HG03066 (cell line): ENCODE data around the gene KCND2.
"Not testable (repeated sequence)": the region's sequence is repeated elsewhere in the genome, so short reads cannot be mapped to it uniquely, and the experiment has no call there.

Experiments
- ATAC-seq: cut with Tn5 transposase; IDR thresholded peaks from one replicate; pipeline ENCODE4 v1.9.1; 2021; ENCODE audit warnings: low read depth; ENCODE audit not compliant: unreplicated experiment

KCND2 gene

DNA sequence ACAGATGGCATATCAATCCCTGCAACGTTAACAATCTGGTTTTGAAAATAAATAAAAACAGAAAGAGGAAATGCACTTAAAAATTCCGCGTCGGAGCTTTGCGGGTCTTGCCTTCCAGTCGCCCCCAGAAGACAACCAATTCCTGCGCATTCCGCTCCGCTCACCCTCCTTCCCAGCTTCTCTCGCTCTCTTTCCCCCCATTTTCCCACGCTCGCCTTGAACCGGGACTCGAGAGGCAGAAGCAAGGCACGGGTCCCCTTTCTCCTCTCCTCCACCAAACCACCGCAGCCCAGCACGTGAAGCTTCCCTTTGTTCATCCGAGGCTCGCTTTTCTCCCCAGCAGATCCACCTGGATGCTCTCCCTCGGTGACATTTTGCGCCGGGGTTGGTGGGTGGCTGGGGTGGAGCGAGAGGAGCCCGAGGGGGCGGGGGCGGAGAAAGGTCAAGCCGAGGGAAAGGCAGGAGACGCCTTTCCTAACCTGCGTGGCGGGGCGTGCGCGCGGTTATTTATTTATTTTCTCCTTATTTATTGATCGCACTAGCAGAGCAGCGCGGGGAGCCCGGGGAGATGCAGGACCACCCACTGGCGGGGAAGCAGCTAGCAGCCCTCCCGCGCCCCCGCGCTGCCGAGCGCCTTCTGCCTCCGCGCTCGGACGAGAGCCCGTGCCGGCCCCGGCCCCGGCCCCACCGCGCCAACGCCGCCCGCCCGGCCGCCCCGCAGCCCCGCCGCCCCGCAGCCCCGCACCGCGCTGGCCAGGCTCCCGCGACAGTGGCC, at the start of gene KCND2:
Gene KCND2 (plus strand): TSS at position 475 of the 775 bp plus-strand sequence.
- peak; percentile 30 for ATAC-seq

DNA sequence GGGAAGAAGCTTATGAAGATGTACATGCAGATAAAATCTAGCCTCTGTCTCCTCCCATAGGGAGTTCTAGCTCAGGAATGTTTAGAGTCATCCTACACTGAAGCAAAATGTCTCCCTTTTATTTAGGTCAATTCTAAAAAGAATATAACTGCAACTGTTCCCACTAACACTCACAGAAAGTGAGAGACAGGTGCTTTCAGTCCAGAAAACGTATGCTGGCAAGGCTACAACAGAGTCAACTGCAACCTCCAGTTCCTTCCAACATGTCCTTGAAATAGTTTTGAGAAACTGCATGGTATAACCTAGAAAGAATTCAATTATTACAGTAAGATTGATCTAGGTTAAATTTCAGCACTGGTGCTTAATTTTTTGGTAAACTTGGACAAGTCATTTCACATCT, 46.8 kb upstream of the KCND2 start:
- ATAC-seq, result no peak

DNA sequence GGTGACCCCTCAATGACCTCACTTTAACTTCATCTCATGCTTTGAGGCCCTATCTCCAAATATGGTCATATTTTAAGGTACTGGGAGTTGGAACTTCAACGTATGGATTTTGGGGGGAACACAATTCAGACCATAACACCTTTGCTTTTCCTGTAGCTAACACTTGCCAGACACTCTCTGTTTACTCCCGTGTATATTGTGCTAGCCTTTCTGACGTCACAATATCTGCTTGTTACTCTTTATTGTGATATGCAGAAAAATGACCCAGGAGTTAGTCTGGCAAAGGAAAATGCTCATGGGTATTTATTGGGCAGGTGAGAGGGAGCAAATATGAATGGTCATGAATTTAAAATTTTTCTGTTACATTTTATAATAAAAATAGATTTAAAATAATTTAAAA, 45.7 kb upstream of the KCND2 start:
- no peak for ATAC-seq

DNA sequence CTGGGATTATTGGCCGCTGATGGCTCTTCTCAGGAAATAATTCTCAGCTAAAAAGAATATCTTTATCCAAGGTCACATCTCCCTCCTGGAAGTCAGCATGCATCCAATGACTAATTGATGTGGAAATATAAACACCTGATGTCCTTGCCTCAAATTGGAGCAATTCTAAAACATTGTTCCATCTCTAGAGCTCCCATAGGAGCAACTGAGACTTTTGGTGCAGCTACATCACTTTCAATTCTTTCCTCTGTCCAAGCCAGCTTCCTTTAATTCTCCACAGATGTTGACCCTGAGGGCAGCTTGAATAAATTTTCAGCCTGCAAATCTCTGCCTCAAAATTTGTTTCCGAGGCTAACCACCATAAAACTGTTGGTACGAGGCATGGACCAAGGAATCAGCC, 43.9 kb upstream of the KCND2 start:
- ATAC-seq, result no peak

DNA sequence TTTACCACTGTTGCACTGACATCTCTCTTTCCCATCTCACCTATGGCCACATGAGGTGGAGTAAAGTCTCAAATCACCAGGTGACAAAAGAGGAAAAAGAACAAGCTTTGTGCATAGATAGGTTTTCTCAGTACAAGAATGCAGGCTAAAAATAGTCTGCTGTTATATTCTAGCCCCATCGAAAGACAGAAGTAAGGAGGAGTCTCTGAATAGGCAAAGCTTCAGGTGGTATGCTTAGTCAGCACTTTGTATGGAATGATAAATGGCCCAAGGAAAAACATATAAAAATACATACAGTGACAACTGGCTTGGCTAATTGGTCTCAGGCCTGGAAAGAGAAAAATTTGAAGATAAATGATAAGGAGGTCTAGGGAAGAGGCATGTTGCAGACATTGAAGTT, 39.6 kb upstream of the KCND2 start:
- no peak for ATAC-seq

DNA sequence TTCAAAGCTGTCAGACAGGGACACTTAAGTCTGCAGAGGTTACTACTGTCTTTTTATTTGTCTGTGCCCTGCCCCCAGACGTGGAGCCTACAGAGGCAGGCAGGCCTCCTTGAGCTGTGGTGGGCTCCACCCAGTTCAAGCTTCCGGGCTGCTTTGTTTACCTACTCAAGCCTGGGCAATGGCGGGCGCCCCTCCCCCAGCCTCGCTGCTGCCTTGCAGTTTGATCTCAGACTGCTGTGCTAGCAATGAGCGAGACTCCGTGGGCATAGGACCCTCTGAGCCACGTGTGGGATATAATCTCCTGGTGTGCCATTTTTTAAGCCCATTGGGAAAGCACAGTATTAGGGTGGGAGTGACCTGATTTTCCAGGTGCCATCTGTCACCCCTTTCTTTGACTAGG, 32.6 kb upstream of the KCND2 start:
- not testable (repeated sequence) for ATAC-seq

DNA sequence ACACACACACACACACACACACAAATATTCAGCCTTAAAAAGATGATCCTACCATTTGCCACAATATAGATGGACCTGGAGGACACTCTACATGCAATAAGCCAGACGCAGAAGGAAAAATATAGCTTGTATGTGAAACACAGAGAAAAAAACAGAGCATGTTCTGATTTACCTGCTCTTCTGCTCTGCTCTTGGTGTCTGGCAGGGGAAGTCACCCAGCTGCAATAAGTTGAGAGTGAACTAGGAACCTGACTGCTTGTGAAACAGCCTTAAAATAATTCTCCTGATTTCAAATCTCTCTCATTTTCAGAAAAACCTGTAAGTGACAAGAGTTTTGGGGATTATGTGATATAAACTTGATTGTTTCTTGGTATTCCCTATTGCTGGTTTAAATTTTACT, 31.0 kb upstream of the KCND2 start:
- ATAC-seq, result no peak

DNA sequence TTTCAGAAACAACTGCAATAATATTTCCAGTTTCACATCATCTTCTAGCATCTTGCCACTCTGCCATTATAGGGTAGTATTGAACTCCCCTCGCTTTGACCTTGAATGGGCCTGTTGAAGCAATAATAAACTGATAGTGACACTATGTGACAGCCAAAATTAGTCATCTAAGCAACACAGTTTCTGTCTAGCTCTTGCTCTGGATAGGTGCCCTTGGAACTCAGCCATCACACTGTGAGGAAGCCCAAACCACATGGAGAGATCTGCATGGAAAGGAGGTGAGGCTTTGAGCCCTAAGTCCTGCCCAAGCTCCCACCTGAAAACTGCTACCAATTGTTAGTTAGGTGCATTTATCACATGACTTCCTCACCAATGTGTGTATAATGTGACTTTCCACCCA, 18.1 kb upstream of the KCND2 start:
- ATAC-seq, result no peak

DNA sequence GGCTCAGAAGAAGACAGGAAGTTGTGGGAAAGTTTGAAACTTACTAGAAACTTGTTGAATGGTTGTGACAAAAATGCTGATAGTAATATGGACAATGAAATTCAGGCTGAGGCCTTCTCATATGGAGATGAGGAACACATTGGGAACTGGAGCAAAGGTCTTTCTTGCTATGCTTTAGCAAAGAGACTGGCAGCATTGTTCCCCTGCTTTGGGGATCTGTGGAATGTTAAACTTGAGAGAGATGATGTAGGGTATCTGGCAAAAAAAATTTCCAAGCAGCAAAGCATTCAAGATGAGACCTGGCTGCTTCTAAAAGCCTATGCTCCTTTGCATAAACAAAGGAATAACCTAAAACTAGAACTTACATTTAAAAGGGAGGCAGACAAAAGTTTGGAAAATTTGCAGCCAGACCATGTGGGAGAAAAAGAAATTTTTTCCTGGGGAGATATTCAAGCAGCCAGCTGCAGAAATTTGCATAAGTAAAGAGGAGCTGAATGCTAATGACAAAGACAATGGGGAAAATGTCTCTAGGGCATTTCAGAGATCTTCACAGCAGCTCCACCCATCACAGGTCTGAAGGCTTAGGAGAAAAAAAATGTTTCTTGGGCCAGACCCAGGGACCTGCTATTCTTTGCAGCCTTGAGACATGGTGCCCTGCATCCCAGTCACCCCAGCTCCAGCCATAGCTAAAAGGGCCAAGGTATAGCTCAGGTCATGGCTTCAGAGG, 16.5 kb upstream of the KCND2 start:
- ATAC-seq, result no peak

DNA sequence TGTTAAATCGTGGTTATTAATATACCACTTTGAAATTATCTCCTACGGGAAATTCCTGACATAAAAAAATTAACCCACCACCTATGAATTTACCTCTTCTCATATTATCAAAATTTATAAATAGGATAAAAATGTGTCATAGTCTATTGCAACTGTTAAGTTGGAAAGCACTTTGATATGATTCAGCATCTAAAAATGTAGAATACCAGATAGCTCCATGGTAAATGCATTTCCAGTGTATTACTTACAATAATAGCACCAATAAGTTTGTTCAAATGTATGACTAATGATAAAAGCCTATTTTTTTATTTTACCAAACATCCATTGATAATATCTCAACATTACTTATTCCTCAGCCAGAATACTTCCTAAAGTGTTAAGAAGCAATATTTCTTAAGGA, 13.6 kb upstream of the KCND2 start:
- no peak for ATAC-seq

DNA sequence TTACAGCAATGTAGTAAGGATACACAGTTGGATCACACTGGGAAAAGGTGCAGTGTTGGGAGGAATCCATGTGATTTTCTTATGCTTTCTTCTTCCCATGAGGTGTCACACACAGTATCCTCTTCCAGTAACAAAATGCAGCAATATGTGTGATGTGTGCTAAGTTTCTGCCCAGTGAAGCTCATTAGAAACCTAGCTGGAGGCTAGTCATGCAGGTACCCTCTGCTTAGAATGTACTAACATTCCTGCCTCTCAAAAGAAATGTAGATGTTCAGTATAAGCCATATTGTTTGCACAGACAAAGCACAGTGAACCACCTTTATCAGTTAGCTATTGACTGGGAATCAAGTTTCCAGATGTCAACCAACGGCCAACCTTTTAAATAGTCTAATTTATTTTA, 12.9 kb upstream of the KCND2 start:
- no peak for ATAC-seq

DNA sequence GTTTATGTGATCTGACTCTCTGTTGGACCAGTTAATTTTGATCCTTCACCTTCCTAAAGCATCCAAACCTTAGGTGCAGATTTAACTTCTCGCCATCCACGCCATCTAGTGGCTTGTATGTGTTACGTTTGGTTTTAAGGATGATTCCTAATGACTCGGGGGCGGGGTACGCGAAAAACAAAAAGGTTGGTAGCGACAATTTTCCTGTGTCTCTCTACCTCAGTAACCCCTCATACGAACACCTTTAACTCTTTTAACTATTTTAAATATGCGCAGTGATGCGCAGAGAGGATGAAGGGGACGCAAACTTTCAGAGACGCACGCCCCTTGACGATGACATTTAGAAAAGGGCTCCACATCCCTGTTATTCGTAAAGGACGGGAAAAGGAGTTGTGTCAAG, 714 bp upstream of the KCND2 start:
- peak; percentile 45 for ATAC-seq

DNA sequence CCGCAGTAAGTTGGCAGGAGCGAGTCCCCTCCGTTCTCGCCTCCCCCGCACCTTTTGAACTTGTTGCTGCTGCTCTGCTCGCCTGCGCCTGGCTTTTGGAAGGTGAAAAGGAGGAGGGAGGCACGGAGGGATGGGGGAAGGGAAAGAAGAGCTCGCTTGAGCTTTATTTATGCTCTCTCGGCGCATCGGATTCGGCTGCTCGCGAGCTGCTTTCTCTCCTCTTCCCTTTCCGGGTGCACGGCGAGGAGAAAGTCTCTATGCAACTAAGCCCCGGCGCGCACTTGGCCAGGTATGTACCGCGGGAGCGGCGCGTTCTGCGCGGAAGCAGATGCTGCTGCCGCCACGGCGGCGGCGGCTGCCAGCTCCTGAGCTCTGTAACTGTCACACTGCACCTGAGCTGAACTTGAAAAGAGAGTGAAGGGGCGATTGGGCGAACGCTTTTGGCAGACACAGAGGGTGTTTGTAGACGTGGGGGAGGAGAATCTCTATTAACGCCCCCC, 551 bp downstream of the KCND2 start:
- ATAC-seq, result peak; percentile 60

DNA sequence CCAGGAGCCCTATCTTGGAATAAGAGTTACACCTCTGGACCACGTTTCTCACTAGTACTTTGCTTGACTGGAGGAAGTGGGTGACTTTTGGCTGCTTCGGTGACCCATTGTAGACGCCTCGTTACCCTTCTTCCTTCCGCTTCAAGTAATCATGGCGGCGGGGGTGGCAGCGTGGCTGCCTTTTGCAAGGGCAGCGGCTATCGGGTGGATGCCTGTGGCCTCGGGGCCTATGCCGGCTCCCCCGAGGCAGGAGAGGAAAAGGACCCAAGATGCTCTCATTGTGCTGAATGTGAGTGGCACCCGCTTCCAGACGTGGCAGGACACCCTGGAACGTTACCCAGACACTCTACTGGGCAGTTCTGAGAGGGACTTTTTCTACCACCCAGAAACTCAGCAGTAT, 1.5 kb downstream of the KCND2 start:
- no peak for ATAC-seq

DNA sequence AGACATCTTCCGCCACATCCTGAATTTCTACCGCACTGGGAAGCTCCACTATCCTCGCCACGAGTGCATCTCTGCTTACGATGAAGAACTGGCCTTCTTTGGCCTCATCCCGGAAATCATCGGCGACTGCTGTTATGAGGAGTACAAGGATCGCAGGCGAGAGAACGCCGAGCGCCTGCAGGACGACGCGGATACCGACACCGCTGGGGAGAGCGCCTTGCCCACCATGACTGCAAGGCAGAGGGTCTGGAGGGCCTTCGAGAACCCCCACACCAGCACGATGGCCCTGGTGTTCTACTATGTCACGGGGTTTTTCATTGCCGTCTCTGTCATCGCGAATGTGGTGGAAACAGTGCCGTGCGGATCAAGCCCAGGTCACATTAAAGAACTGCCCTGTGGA, 1.9 kb downstream of the KCND2 start:
- ATAC-seq, result no peak

DNA sequence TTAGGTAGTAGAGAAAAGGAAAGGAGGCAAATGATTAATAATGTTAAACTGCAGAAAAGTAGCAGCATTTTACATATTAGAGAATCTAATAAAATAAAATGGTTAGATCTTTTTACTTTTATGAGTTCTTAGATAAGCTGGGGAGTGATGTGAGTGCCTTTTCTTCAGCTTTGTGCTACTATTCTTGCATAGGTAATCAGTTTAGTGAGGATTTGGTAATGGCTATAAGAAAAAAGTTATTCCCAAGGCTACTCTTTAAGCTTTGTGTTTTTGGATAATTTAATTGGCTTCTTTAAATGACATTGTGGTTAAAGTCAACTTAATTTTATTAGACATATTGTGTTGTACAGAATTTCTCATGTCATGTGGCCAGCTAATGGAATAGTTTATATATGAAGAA, 3.7 kb downstream of the KCND2 start:
- ATAC-seq, result no peak

DNA sequence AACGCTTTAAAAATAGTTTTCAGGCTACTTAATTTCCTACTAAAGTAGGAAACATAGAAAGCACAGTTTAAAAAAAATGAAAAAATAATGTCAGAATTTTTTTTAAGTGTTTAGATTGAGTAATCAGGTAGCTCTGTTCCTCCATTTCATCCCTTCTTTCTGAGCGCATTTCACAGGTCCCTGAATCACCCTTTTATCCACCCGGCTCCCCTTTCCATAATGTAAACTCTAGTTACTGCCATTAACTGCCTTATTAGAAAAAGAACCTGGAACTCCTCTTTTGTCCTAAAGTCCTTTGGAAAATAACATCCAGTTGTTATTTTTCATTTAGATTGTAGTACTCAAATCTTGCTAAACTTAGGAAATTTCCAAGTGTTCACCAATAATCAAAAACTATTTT, 5.8 kb downstream of the KCND2 start:
- ATAC-seq, result no peak

DNA sequence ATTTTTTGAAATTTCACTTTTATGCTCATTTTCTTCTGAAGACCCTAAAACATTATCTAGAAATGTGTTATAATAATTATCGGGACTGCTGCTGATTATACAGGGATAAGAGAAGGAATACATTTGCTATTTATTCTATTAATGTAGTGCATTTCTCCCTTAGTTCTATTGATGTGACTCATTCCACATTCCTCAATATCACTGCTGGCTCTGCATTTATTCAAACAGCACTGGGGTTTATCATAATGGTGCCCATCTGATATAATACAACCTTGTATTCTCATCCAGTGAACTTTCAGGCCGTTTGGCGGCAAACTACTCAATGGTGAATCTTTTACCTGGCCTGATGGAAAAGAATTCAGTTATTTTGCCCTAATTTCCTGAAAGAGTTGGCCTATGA, 7.8 kb downstream of the KCND2 start:
- no peak for ATAC-seq

DNA sequence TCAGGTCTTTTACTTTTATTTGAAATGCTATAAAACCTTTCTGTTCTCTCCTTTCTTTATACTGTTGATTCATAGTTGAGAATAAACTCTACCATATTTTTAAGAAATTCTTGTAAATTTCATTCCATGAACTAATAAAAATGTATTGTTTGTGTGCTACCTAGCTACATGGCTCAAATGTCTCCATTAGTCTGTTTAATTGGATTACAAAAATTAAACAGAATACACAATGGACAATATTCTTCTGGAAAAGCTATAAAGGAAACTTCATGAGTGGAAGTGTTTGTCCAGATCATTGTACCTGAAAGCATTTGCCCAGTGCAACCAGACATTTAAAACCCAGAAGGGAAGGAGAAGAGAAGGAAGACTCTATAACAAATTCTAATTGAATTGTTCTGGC, 20.1 kb downstream of the KCND2 start:
- ATAC-seq, result no peak

DNA sequence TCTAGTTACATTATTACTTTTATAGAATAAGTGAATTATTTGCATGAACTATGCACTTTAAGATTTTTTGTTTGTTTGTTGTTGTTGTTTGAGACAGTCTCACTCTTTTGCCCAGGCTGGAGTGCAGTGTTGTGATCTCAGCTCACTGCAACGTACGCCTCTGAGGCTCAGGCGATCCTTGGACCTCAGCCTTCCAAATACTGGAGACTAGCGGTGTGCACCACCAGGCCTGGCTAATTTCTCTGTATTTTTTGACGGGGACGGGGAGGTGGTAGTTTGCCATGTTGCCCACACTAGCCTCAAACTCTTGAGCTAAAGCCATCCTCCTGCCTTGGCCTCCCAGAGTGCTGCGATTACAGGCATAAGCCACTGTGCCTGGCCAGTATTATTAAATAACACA, 29.2 kb downstream of the KCND2 start:
- ATAC-seq, result no peak

DNA sequence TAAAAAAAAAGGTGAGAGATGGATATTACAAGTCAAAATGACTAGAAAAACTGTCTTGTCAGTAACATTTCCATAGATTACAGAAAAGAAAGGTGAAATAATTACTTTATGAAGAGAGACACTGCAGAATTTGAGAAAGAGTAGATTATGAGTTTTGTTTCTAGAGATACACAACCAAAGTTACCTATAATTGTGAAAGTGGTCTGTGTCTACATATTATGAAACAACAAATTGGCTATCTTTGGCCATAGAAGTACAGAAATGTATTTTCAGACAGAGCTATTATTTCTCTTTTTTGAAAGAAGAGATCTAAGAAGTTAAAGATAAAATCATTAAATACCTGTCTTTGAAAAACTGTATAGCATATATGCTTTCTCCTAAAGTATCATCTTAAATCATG, 30.1 kb downstream of the KCND2 start:
- peak; percentile 62 for ATAC-seq

DNA sequence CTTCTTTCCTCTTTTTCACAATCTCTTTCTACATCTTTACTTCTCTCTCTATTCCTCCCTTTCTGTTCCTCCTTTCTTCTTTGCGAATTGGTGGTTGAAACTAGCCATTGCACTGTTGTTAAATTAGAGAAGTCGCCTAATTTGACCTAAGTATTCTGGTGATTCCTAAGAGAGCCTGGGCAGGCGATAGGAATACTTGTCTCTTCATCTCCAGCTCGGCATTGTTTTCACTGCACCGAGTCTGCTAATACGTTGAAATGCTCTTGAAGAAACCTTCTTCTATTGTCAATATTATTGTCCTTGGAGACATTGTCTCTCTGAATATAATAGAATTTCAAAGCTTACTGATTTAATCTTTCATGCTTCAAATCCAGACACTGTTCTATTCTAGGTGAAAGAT, 31.7 kb downstream of the KCND2 start:
- no peak for ATAC-seq
